CD4-positive, alpha-beta T cell treated with Interleukin-10 for 1 hour (primary cell): ENCODE results near the gene LCN15.
A peak's percentile ranks its signal among the peaks of the same experiment; 100 is the strongest.
"Not testable (repeated sequence)": the region's sequence is repeated elsewhere in the genome, so short reads cannot be mapped to it uniquely, and the experiment has no call there.

Experiments used
- DNase-seq: peaks from one replicate; pipeline ENCODE4 v3.0.0-alpha.2; 2020

LCN15 gene, protein sequence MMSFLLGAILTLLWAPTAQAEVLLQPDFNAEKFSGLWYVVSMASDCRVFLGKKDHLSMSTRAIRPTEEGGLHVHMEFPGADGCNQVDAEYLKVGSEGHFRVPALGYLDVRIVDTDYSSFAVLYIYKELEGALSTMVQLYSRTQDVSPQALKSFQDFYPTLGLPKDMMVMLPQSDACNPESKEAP

GRCh38 chr9:136764301-136764891 is at the start of gene LCN15:
Gene LCN15 (minus strand): TSS chr9:136764518. CDS start chr9:136764488, 30 bp downstream.
- DNase-seq: no peak

GRCh38 chr9:136808806-136809158 is 44.5 kb upstream of the LCN15 start:
- DNase-seq: no peak

DNA sequence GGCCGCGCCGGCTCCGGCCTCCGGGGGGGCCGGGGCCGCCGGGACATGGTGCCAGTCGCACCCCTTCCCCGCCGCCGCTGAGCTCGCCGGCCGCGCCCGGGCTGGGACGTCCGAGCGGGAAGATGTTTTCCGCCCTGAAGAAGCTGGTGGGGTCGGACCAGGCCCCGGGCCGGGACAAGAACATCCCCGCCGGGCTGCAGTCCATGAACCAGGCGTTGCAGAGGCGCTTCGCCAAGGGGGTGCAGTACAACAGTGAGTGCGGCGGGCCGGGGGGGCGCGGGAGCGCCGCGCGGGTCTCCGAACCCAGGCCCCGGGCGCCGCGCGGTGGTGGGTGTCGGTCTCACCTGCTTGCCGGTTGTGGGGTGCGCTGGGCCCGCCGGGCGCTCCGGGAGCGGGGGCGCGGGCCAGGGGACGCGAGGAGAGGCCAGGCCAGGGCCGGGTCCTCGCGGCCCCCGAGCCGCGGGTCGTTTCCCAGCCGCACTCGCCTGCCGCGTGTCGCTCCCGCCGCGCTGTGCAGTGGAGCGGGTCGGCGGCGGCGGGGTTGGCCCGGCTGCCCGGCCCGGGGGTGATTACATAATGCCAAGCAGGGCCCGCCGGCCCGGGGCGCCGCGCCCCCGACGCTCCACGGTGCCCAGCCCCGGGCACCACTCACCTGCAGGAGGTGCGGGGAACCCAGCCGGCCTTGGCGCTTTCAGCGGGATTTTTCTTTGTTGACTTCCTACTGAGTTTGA is 43.9 kb upstream of the LCN15 start:
- DNase-seq: peak; percentile 56

DNA sequence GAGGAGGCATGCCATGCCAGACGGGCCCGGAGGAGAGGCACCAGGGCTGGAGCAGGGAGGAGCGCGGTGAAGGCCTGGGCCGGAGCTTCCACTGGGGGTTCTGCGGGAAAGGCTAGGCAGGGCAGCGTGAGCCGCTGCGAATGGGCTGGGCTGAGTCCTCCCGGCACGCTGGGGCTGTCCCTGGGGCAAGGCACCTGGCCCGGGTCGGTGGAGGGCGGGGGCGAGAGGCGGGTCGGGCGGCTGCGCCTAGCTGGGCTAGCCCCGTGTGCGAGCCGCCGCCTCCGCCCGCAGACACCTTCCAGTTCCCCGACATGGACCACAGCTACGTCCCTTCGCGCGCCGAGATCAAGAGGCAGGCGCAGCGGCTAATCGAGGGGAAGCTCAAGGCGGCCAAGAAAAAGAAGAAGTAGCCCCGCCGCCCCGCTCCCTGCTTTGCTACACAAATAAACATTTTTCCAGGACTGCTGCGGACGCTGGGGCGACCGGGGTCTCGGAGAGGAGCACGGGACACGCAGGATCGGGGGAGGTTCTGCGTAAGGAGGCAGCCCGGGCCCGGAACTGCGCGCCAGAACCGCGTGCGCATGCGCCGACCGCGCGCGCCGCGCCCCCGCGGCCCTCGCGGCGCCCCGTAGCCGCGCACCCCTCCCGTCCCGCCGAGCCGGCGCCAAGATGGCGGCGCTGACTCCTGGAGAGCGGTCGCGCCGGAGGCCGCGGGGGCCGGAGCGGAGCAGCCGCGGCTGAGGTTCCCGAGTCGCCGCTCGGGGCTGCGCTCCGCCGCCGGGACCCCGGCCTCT is 43.2 kb upstream of the LCN15 start, which contains the start of gene RABL6:
TSS of gene RABL6 (plus strand) at position 668 of the 794 bp plus-strand sequence. CDS start 249 bp downstream, outside the sequence.
- peak; percentile 86 for DNase-seq

- no peak for DNase-seq
Observed at GRCh38 chr9:136806631-136807201, 42.4 kb upstream of the LCN15 start.

DNA sequence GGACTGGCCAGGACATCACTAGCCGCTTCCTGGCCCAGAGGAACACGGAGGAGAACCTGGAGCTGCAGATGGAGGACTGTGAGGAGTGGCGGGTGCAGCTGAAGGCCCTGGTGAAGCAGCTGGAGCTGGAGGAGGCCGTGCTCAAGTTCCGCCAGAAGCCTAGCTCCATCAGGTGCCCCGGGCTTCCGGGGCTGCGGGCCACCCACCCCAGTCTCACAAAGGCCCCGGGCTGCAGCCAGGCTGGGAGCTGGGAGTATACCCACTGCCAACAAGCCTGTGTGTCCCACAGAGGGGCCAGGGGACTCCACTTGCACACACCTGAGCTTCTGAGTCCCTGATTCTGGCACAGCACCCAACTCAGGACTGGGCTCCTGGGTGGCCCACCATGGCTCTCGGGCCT is 41.7 kb upstream of the LCN15 start:
- DNase-seq: no peak

- DNase-seq: no peak
Observed at GRCh38 chr9:136805207-136805740, 41.0 kb upstream of the LCN15 start.

DNA sequence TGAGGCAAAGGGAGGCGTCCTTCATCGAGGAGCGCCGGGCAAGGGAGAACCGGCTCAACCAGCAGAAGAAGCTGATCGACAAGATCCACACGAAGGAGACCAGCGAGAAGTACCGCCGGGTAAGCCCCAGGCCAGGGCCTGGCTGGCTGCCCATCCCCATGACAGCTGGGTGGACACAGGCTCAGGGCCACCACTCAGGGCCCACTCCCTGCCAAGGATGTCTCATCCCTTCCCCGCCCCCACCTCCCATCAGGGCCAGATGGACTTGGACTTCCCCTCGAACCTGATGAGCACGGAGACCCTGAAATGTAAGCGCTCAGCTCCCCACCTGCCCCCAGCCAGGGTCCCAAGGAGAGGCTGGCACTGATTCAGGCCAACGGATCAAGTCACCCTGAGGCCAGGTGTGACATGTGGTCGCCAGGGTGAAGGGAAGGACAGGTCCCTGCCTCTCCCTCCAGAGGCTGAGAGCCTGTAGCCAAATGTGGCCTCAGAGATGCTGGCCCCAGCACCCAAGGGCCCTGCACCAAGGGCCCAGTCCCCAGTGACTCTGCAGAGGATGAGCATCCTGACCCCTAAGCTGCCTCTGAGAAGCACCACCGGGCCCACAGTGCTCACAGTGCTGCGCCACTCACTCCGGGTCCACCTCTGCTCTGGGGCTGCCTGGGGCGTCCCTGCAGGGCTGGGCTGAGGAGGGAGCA is 40.3 kb upstream of the LCN15 start:
- no peak for DNase-seq

DNA sequence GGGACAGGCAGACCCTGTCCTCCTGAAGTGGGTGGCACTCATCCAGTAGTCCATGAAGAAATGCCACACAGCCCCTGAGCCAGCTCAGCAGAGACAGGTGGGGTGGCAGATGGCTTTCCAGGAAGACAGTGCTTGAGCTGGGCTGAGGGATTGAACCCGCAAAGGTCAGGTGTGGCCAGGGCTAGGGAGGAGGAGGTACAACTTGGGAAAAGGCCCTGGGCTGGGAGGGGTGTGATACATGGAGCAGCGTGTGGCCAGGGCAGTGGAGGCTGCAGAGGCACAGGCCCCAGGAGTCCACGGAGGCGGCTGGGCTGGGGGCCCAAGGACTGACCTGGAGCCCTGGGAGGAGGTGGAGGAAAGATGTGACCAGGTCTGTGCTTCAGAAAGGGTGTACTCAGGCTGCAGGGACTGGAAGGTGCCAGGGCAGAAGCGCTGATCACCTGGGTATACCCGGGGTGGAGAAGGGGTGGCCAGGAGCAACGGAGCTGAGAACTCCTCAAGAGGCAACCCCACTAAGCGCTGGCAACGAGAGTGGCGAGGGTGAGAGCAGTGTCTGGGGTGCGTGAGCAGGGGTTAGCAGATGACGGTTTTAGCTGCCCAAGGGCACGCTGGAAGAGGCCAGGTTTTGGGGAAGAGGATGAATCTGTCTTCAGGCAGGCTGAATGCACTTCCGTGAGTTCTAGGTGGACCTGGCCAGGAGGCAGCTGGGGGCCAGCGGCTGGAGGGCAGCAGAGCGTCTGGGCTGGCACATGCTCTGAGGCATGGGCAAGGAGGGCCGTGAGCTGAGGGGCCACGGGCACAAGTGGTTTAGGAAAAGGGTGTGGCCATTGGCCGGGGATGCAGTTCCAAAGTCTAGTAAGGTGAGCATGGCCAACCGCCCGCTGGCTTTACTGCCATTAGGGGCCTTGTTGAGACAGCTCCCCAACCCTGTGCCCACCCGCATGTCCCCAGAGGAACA is 39.5 kb upstream of the LCN15 start:
- no peak for DNase-seq

- DNase-seq: not testable (repeated sequence)
Observed at GRCh38 chr9:136803009-136803550, 38.8 kb upstream of the LCN15 start.

DNA sequence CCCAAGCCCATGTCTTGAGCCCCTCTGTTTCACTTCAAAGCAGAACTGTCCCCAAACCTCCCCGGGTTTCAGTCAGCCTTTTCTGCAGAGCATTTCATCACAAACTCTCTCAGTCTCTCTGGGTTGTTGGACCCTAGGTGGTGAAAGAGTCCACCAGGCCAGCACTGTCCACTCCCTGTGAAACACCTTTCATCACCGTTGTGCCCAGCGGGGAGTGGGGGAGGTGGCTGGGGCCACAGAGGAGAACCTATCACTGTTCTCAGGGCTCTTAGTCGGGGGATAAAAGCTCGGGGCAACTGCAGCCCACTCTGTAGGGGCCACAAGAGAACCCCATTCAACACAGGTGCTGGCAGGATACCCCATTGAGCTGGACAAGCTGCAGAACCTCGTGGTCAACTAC is 38.0 kb upstream of the LCN15 start:
- no peak for DNase-seq

DNA sequence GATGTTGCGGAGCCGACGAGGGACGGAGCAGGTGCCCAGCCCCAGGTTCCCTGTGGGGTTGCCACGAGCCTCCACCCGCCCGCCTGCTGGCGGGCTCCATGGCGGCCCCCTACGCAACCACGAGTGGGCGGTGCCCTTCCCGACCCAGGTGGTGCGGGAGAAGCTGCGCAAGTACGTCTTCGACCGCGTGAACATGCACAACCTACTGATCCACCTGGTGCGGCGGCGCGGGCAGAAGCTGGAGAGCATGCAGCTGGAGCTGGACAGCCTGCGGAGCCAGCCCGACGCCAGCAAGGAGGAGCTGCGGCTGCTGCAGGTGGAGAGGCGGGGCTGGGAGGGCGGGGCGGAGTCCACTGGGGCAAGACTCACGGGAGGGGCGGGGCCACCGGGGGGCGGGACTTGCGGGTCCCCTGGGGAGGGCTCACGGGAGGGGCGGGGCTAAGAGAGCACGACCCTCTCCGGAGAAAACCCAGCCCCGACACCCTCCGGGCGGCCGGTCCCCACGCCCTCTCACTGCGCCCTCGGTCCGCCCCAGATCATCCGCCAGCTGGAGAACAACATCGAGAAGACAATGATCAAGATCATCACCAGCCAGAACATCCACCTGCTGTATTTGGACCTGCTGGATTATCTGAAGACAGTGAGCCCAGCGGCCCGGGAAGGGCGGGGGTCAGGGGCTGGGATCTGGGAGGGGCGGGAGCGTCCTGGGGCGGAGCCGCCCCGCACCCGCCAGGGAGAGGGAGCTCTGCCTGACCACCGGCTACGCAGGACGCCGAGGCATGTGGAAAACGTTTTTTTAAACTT is 35.7 kb upstream of the LCN15 start:
- peak; percentile 91 for DNase-seq

- DNase-seq: no peak
Observed at GRCh38 chr9:136799079-136799853, 34.9 kb upstream of the LCN15 start.

DNA sequence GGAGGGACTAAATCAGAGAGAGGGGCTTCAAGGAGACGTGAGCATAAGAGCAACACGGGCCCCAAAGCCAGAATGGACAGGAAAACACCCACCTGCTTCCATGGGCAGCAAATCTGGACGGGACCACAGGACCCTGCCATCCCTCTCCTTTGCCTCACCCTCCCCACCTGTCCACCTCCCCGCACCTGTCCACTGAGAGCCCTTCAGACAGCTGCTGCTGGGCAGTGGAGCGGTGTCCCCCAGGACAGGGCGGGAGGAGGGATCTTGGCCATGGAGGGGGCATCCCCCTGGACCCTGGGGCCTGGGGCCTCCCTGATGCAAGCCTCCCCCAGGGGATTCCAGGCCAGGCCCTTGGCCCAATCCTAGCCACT is 34.4 kb upstream of the LCN15 start:
- DNase-seq: no peak

- DNase-seq: not testable (repeated sequence)
Observed at GRCh38 chr9:136796775-136797347, 32.5 kb upstream of the LCN15 start.

DNA sequence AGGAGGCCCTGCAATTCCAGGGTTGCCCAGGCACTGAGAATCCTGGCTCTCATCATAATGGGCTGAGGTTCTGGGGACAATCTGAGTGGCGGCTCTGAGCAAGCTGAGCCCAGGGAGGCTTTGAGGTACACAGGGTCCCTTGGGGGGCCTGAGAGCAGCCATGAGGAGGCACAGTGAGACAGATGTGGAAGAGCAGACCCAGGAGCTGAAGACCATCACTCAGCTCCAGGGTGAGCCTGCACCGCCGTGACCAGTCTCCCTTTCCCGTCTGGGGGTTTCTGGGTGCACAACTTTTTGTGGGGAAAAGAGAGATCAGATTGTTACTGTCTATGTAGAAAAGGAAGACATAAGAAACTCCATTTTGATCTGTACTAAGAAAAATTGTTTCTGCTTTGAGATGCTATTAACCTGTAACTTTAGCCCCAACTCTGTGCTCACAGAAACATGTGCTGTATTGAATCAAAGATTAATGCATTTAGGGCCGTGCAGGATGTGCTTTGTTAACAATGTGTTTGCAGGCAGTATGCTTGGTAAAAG is 32.0 kb upstream of the LCN15 start, which contains the start of gene CCDC183:
TSS of gene CCDC183 (plus strand) at position 101 of the 537 bp plus-strand sequence. CDS start at position 161, 60 bp downstream.
- no peak for DNase-seq

GRCh38 chr9:136795000-136795348 is 30.7 kb upstream of the LCN15 start:
- DNase-seq: no peak
